Mucosa of stomach (tissue), 1 donor: Measurements from ENCODE around the gene BRCC3.
"Not testable (repeated sequence)": the region's sequence is repeated elsewhere in the genome, so short reads cannot be mapped to it uniquely, and the experiment has no call there.

Source experiments
- H3K27me3 ChIP-seq: one replicate; pipeline ENCODE4 v1.7.0; 2013; ENCODE audit warnings: mild to moderate bottlenecking, low read length; ENCODE audit not compliant: control insufficient read depth, insufficient read depth
- H3K36me3 ChIP-seq: one replicate; pipeline ENCODE4 v1.7.0; 2013; ENCODE audit warnings: low read length; ENCODE audit not compliant: control insufficient read depth, insufficient read depth
- H3K4me1 ChIP-seq: one replicate; pipeline ENCODE4 v1.7.0; 2013; ENCODE audit warnings: mild to moderate bottlenecking, low read length; ENCODE audit not compliant: control insufficient read depth, insufficient read depth
- H3K4me3 ChIP-seq: one replicate; pipeline ENCODE4 v1.7.0; 2013; ENCODE audit warnings: low read length
- H3K9ac ChIP-seq: one replicate; pipeline ENCODE4 v1.7.0; 2013; ENCODE audit warnings: mild to moderate bottlenecking, low read length, moderate library complexity
- H3K9me3 ChIP-seq: one replicate; pipeline ENCODE4 v1.7.0; 2013; ENCODE audit warnings: mild to moderate bottlenecking, low read length, moderate library complexity; ENCODE audit not compliant: control insufficient read depth
- donor health status: Pancreatic carcinoma.

The BRCC3 gene

GRCh38 chrX:155127465-155127864 lies 56.2 kb downstream of the BRCC3 start:
- Histone ChIP-seq H3K9me3 (no peaks in the 10 kb centered on the region), H3K27me3 (no peaks in the 10 kb centered on the region), H3K36me3 (no peaks in the 10 kb centered on the region), H3K4me3 (no peak overlapping the region), H3K9ac (no peak overlapping the region), H3K4me1 (no peaks in the 10 kb centered on the region)

DNA sequence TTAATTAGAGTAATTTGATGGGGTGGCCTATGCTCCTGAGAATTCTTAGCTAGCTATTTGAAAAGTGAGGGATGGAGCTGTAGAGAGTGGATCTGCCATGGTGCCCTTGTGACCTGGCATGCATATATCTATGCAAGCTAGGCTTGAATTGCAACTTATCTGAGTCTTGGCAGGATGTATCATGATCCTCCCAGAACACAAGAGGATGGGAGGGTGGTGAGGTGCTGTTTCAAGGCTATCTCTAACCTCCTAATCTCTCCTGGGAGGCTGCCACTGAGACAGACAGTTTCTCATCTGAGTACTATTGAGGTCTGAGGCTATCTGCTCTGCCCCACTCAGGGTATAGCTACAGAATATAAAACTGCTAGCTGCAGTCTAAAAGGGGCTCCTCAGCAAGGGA lies 56.6 kb downstream of the BRCC3 start:
- H3K4me1 ChIP-seq, result no peaks in the 10 kb centered on the region
- H3K9me3 ChIP-seq, result no peaks in the 10 kb centered on the region
- no peak overlapping the region for H3K4me3 ChIP-seq
- H3K9ac ChIP-seq, result no peak overlapping the region
- H3K36me3 ChIP-seq, result no peaks in the 10 kb centered on the region
- H3K27me3 ChIP-seq, result no peaks in the 10 kb centered on the region

- Histone ChIP-seq H3K36me3 (no peaks in the 10 kb centered on the region), H3K9me3 (no peaks in the 10 kb centered on the region), H3K9ac (no peak overlapping the region), H3K4me3 (no peak overlapping the region), H3K4me1 (no peaks in the 10 kb centered on the region), H3K27me3 (no peaks in the 10 kb centered on the region)
Observed at GRCh38 chrX:155132110-155132509, 60.8 kb downstream of the BRCC3 start.

DNA sequence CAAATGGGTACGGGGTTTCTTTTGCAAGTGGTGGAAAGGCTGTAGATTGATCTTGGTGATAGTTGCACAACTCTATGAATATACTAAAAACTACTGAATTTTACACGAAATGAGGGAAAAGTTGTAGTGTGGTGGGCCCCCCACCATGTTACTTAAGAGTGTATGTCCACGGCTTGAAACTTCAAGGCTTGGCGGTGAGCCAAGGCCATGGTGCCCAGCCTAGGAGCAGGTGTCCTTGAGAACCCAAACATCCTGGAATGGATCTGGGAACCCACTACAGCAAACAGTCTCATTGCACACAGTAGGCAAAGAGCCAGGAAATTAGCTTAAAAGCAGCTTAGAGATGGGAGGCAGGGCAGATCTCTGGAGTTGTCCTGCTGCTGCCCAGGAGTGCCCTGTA lies 62.9 kb downstream of the BRCC3 start:
- Histone ChIP-seq H3K4me1 (no peaks in the 10 kb centered on the region), H3K27me3 (no peaks in the 10 kb centered on the region), H3K36me3 (no peaks in the 10 kb centered on the region), H3K4me3 (no peak overlapping the region), H3K9ac (no peak overlapping the region), H3K9me3 (no peaks in the 10 kb centered on the region)

GRCh38 chrX:155143959-155144548 lies 72.7 kb downstream of the BRCC3 start:
- no peaks in the 10 kb centered on the region for H3K9me3 ChIP-seq
- H3K4me3 ChIP-seq, result no peak overlapping the region

DNA sequence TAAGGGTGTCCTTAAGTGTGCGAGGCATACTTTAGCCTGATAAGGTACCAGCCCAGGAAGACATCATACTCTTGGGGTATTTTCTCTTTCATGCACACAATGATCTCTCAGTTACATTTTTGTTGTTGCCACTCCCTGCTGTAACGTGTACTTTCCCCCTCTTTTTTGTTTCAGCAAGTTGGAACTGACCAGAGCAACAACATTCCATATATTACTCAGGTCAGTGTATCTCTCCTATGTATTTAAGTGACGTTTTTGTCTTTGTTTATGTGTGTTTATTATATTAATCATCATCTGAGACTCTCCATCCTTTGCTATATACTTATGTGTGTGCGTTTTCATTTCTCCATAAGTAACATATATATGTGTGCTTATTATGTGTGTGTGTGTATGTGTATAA lies 73.6 kb downstream of the BRCC3 start:
- no peaks in the 10 kb centered on the region for H3K27me3 ChIP-seq
- no peaks in the 10 kb centered on the region for H3K4me1 ChIP-seq
- no peaks in the 10 kb centered on the region for H3K9me3 ChIP-seq
- H3K36me3 ChIP-seq, result no peaks in the 10 kb centered on the region
- no peak overlapping the region for H3K9ac ChIP-seq
- H3K4me3 ChIP-seq, result no peak overlapping the region

More at GRCh38 chrX:155143959-155144548, 72.7 kb downstream of the BRCC3 start:
- Histone ChIP-seq H3K27me3 (no peaks in the 10 kb centered on the region), H3K36me3 (no peaks in the 10 kb centered on the region), H3K4me1 (no peaks in the 10 kb centered on the region), H3K9ac (no peak overlapping the region)

GRCh38 chrX:155147612-155148011 lies 76.3 kb downstream of the BRCC3 start:
- H3K27me3 ChIP-seq, H3K36me3 ChIP-seq: not testable (repeated sequence)

DNA sequence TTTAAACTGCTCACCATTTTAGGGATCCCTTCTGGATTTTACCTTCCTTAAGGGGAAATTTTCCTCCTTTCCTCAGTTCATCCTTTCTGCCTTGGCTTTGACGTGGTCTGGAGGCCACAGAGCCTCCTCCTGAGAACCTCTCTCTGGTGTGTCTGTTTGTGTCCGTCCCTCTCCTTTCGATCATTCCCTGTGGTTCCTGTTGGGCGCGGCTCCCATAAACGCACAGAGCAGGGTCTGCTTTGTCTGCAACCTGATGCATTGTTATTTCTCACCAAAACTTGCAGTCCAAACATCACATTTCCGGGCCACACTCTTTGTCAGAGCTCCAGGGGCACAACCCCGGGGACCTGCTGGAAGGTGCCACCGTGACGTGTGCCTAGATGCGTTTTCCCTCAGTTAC lies 76.9 kb downstream of the BRCC3 start:
- not testable (repeated sequence) for H3K9ac ChIP-seq, H3K27me3 ChIP-seq, H3K4me1 ChIP-seq, H3K9me3 ChIP-seq, H3K4me3 ChIP-seq, H3K36me3 ChIP-seq

More at GRCh38 chrX:155147612-155148011, 76.3 kb downstream of the BRCC3 start:
- not testable (repeated sequence) for H3K4me3 ChIP-seq, H3K9me3 ChIP-seq, H3K4me1 ChIP-seq, H3K9ac ChIP-seq

GRCh38 chrX:155148724-155149537 lies 77.6 kb downstream of the BRCC3 start:
- H3K9me3 ChIP-seq, result no peaks in the 10 kb centered on the region
- H3K36me3 ChIP-seq, result no peaks in the 10 kb centered on the region
- no peaks in the 10 kb centered on the region for H3K27me3 ChIP-seq
- no peak overlapping the region for H3K4me3 ChIP-seq
- no peaks in the 10 kb centered on the region for H3K4me1 ChIP-seq
- no peak overlapping the region for H3K9ac ChIP-seq

DNA sequence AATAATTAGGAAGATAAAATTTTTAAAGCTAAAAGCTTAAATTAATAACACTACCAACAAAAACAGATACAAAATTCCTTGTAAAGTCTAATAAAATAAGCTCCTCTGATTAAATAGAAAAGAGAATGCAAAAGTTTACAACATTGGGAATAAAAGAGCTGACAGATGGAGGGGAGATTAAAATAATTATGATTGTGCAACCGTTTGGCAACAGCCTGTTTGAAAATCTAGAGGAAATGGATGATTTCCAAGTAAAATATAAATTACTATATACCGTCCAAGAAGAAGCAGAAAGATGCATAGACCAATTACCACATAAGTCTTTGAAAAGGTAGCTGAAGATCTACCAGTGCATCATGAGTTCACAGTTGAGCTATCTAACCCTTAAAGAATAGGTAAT lies 98.6 kb downstream of the BRCC3 start:
- Histone ChIP-seq H3K27me3 (no peaks in the 10 kb centered on the region), H3K4me1 (no peaks in the 10 kb centered on the region), H3K4me3 (no peak overlapping the region), H3K9ac (no peak overlapping the region), H3K36me3 (no peaks in the 10 kb centered on the region), H3K9me3 (no peaks in the 10 kb centered on the region)
